Measurements from ENCODE around the gene GOT1.

GOT1 gene

DNA sequence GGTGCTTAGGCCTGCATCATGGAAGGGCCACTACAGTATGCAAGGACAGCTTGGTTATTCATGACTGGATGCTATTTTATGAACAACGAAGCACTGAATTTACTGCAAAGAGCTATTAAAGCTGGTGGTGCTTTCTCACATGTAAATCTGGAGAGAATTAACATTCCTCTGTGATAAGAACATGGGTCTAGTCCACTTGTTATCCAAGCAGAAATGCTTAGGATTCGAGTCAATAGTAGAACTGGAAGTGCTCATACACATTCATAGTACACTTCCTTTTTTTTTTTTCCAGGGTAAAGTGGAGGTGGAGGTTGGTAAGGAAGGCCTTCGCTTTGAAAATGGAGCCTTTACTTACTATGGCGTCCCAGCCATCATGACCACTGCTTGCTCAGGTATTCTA is 66.3 kb downstream of the GOT1 start:
- H3K4me3 ChIP-seq (ENCODE audit: low read depth, low read length) = no peak overlapping the region

DNA sequence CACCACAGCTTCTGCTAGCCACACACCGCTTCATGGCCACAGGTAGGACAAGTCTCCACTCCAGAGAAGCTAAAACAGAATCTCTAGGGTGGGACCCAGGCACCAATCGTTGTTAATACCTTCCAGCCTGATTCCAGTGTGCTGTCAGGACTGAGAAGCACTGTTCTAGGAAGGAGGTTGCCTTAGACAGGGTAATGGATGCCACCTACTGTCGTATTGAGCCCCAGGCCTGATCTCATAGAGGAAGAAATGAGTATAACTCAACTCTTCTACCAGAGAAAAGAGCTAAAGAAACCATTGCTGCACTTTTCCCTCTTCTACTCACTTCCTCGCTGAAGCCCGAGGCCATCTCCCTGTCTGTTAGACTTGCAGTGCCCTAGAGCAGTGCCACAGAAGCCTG is 69.5 kb downstream of the GOT1 start:
- no peak overlapping the region for H3K4me3 ChIP-seq (ENCODE audit: low read depth, low read length)

DNA sequence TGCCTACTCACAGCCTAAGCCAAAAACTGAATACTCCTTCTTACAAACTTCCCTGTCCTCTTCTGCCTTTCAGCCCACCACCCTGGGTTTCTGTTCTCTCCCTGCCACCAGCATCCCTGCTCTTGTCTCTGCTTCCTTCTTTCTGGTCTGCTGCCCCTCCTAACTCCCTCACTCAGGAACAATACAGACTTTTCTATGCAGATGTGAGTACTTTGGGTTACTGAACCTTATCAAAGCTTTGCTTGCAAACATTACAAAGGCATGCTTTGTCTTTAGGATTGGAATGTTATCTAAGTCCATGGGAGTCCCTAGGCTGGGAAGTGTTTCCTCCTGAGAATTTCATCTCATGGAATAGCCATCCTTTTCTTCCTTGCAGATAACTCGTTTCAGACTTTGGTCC is 72.3 kb downstream of the GOT1 start:
- H3K4me3 ChIP-seq (ENCODE audit: low read depth, low read length) = no peak overlapping the region

DNA sequence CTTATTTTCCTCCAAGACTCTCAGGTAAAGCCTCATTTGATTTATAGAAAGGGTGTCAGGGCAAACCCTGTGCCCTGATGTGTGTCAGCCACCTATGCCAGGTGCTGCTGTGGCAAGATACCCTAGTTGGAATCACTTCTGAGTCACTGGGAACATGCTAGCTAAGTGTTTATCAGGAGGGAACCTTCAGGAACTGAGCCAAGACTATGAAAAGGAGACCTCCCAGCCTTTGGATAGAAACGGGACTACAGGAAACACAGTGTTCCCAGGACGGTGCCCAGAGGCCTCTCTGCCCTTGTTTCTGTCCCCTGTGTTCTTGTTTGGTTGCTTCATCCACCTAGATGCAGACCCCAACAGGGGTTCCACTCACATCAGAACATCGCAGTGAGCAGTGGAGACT is 72.7 kb downstream of the GOT1 start:
- H3K4me3 ChIP-seq (ENCODE audit: low read depth, low read length) = no peak overlapping the region

DNA sequence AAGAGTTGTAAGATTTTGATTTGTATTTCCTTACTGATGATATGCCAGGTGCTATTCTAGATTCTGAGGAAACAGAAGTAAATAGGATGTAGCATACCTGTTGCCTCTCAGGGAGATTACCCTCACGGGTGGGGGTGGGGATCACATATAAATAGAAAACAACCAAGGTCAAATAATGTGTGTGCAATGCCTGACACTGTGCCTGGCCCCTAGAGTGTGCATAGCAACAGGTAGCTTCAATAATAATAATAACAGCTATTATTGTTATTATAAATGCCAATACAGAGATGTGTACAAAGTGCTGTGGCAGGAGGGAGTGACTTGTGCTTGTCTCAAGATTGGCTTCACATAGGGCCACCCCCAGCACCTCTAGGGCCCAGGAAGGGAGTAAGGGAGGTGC is 77.2 kb downstream of the GOT1 start:
- H3K4me3 ChIP-seq (ENCODE audit: low read depth, low read length) = no peak overlapping the region

DNA sequence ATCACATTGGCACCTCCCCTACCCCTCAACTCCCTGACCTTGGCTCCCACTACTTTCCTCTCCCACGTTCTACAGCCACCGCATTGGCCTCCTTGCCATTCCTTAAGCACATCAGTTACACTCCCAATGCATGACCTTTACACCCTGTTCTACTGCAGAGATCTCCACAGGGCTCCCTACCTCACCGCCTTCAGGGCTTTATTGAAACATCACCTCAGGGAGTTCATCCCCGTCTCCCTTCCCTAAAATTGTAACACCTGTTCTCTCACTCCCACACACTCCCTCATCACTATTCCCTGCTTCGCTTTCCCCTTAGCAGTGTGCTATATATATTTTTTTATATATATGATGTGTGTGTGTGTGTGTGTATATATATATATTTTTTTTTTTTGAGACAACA is 82.8 kb downstream of the GOT1 start:
- H3K4me3 ChIP-seq (ENCODE audit: low read depth, low read length) = no peak overlapping the region

Measured in iPS-11a (cell line).